Mesodermal cell (in vitro differentiated cells): Measurements from ENCODE around the gene ARHGEF16.

ENCODE experiments used
- H3K27ac ChIP-seq: 2 replicates; pipeline ENCODE4 v1.7.0; 2013; ENCODE audit warnings: mild to moderate bottlenecking, low read depth, low read length, moderate library complexity; ENCODE audit not compliant: severe bottlenecking
- H3K36me3 ChIP-seq: 2 replicates; pipeline ENCODE4 v1.7.1; 2013; ENCODE audit warnings: mild to moderate bottlenecking, low read length, moderate library complexity; ENCODE audit not compliant: control insufficient read depth, insufficient read depth
- H3K4me1 ChIP-seq: one replicate; pipeline ENCODE4 v1.7.1; 2013; ENCODE audit warnings: mild to moderate bottlenecking, low read length; ENCODE audit not compliant: insufficient read depth, control insufficient read depth, poor library complexity, severe bottlenecking
- H3K4me3 ChIP-seq: 2 replicates; pipeline ENCODE4 v1.7.0; 2013; ENCODE audit warnings: low read length, control low read depth, mild to moderate bottlenecking; ENCODE audit not compliant: insufficient read depth, poor library complexity, severe bottlenecking; ENCODE audit errors: extremely low read depth
- H3K9me3 ChIP-seq: 2 replicates; pipeline ENCODE4 v1.7.1; 2013; ENCODE audit warnings: mild to moderate bottlenecking, low read length, moderate library complexity; ENCODE audit not compliant: control insufficient read depth
- WGBS, 2 experiments: methylation state at CpG; one replicate each; pipeline ENCODE4 v1.1.5; 2013; ENCODE audit warnings: missing lambda C conversion rate in 2 of 2; ENCODE audit not compliant: insufficient coverage in 2 of 2; 5-methylcytosine and 5-hydroxymethylcytosine counted together

Gene ARHGEF16

DNA sequence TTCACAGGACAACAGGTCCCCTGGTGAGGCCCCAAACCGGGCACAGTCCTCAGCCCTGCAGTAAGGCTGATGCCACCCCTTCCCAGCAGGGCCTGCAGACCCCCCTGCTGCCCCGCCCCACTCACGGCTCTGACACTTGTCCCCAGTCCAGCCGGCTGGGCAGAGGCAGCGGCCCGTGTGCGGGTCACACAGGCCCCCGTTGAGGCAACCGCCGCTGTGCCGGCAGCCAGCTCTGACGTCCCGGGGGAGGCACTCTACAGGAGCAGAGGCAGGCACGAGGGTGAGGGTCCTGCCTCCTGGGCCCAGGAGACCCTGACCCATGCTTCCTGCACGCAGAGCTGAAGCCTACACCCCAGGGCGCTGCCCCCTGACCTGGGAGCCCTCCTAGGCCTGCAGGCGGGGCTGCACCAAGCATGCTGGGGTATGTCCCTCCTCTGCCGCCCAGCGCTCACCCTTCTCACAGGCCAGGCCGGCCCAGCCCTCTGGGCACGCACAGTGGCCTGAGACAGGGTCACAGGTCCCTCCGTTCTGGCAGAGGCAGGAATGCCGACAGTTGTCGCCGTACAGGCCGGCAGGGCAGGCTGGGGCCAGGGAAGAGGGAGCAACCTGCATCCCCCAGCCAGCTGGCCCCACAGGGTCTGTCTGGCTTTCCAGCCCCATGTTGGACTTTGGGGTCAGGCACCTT lies 43.9 kb downstream of the ARHGEF16 start:
- H3K36me3 ChIP-seq = no peaks in the 10 kb centered on the region
- no peaks in the 10 kb centered on the region for H3K9me3 ChIP-seq
- H3K4me3 ChIP-seq = no peak overlapping the region
- 88 to 91% methylated on average over 23 to 24 of the region's 26 CpGs for WGBS, 2 experiments
- no peak overlapping the region for H3K27ac ChIP-seq
- no peaks in the 10 kb centered on the region for H3K4me1 ChIP-seq

GRCh38 chr1:3498986-3499385 lies 44.5 kb downstream of the ARHGEF16 start:
- Histone ChIP-seq H3K9me3 (no peaks in the 10 kb centered on the region), H3K4me3 (no peak overlapping the region), H3K27ac (no peak overlapping the region), H3K36me3 (no peaks in the 10 kb centered on the region), H3K4me1 (peaks cover 2% of the 10 kb centered on the region)
- 92 to 97% methylated on average over 7 to 8 of the region's 8 CpGs for WGBS, 2 experiments

- Histone ChIP-seq H3K36me3 (no peaks in the 10 kb centered on the region), H3K4me3 (no peak overlapping the region), H3K9me3 (no peaks in the 10 kb centered on the region), H3K27ac (no peak overlapping the region), H3K4me1 (peaks cover 8% of the 10 kb centered on the region)
- WGBS, 2 experiments = 89 to 95% methylated on average over 20 to 22 of the region's 22 CpGs
Measured at GRCh38 chr1:3499611-3500010, 45.1 kb downstream of the ARHGEF16 start.

DNA sequence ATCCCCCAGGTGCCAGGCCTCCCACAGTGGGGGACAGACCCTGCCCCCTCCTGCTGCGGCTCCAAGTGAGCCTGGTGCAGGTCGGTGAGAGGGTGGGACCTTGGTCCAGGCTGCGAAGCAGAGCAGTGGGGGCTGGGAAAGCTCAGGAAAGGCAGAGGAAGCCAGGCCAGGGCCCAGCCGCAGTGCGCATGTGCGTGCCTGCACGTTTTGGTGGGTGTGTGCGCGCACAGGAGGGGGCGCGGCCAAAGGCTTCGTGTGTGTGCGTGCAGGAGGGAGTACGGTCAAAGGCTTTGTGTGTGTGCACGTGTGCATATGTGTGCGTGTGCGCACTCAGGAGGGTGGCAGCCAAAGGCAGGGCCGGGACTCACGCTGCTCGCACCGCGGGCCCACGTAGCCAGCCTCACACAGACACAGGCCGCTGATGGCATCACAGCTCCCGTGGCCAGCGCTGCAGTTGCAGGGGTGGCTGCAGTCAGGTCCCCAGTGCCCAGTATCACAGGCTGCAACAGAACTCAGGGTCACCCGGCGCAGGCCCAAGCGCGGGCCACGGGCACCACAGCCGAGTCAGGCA lies 45.9 kb downstream of the ARHGEF16 start:
- Histone ChIP-seq H3K9me3 (no peaks in the 10 kb centered on the region), H3K4me1 (peaks cover 9% of the 10 kb centered on the region), H3K36me3 (no peaks in the 10 kb centered on the region), H3K4me3 (no peak overlapping the region), H3K27ac (no peak overlapping the region)
- WGBS, 2 experiments = 92 to 95% methylated on average over 32 of the region's 32 CpGs

DNA sequence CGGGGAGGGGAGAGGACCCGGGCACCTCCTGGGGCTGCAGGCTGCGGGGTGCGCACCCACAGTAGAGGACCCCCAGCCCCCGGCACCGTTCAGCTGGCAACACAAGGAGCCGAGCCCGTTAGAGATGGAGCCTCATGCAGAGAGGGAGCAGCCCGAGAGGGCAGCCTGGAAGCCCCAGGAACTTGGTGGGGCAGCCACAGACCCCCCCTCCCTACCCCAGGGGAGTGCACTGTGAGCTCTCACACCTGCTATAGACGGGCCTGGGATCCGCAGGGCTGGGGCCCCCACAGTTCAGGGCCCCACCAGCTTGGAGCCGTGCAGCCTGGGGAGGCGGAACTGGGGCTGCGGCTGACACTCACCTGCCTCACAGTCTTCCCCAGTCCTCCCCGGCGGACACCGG lies 47.0 kb downstream of the ARHGEF16 start:
- no peak overlapping the region for H3K4me3 ChIP-seq
- 84 to 93% methylated on average over 12 to 15 of the region's 17 CpGs for WGBS, 2 experiments

GRCh38 chr1:3501856-3502640 lies 47.6 kb downstream of the ARHGEF16 start:
- WGBS, 2 experiments = 47 to 59% methylated on average over 15 to 20 of the region's 26 CpGs
- Histone ChIP-seq H3K4me1 (peaks cover 9% of the 10 kb centered on the region), H3K27ac (no peak overlapping the region), H3K36me3 (no peaks in the 10 kb centered on the region), H3K9me3 (no peaks in the 10 kb centered on the region), H3K4me3 (no peak overlapping the region)

More for the DNA sequence above, 47.0 kb downstream of the ARHGEF16 start:
- H3K4me1 ChIP-seq = peaks cover 9% of the 10 kb centered on the region
- no peaks in the 10 kb centered on the region for H3K9me3 ChIP-seq
- no peak overlapping the region for H3K27ac ChIP-seq
- H3K36me3 ChIP-seq = no peaks in the 10 kb centered on the region

GRCh38 chr1:3502641-3503524 lies 48.4 kb downstream of the ARHGEF16 start:
- peaks cover 9% of the 10 kb centered on the region for H3K4me1 ChIP-seq
- H3K27ac ChIP-seq = no peak overlapping the region
- no peaks in the 10 kb centered on the region for H3K9me3 ChIP-seq
- H3K36me3 ChIP-seq = no peaks in the 10 kb centered on the region
- 85 to 86% methylated on average over 20 to 22 of the region's 22 CpGs for WGBS, 2 experiments
- no peak overlapping the region for H3K4me3 ChIP-seq

DNA sequence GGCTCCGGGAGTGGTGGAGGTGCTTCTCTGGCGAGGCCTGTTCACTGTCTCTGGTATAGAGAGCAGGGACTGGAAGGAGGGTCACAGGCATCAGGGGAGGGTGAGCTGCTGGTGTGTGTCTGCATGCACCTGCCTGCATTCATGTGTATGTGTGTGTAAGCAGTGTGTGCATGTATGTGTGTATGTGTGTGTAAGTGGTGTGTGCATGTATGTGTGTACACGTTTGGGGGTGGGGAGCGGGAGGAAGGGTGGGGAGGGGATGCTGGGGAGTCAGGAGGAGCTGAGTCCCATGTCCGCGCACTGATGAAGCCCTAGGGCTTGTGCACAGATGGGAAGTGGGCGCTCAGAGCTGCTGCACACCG lies 49.0 kb downstream of the ARHGEF16 start:
- Histone ChIP-seq H3K27ac (no peak overlapping the region), H3K36me3 (no peaks in the 10 kb centered on the region), H3K9me3 (no peaks in the 10 kb centered on the region), H3K4me1 (peaks cover 9% of the 10 kb centered on the region), H3K4me3 (no peak overlapping the region)
- WGBS, 2 experiments = 82 to 90% methylated on average over 6 to 7 of the region's 8 CpGs

DNA sequence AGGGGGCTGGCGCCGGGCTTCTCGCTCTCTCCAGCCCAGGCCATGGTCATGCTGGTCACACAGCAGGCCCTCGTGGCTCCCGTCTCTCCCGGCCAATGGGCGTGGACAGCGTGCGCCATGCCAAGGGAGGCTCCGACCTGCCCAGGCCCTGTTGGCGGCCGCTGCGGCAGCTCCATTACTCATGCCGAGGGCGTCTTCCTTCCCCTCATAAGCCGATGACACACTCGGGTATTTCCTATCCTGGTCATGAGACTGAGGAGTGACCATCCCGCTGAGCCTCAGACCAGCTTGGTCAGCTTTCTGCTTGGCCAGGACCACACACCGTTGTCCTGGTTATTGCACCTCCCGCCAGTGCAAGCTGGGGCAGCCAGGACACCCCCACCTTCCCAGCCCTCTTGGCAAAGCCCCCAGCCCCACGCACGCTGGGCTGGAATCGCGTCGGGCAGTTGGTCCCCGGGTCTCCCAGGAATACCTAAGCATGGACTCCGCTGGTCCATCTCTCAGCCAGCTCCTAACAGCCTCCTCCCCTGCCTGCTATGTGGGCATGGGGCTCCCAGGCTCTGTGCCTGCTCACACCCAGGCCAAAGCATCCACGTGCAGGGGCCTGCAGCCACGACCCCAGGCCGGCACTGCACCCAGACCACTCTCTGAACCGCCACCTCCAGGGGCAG lies 49.8 kb downstream of the ARHGEF16 start:
- H3K9me3 ChIP-seq = no peaks in the 10 kb centered on the region
- no peaks in the 10 kb centered on the region for H3K36me3 ChIP-seq
- no peak overlapping the region for H3K27ac ChIP-seq
- WGBS, 2 experiments = 86 to 94% methylated on average over 22 to 31 of the region's 31 CpGs
- H3K4me3 ChIP-seq = no peak overlapping the region
- peaks cover 9% of the 10 kb centered on the region for H3K4me1 ChIP-seq

GRCh38 chr1:3504822-3505153 lies 50.3 kb downstream of the ARHGEF16 start:
- Histone ChIP-seq H3K27ac (no peak overlapping the region), H3K36me3 (no peaks in the 10 kb centered on the region), H3K4me1 (peaks cover 9% of the 10 kb centered on the region), H3K4me3 (no peak overlapping the region), H3K9me3 (no peaks in the 10 kb centered on the region)
- 91 to 100% methylated on average over 6 to 7 of the region's 7 CpGs for WGBS, 2 experiments
